B cell (primary cell): Measurements from ENCODE around the gene NEGR1.

Experiments
- EZH2 ChIP-seq: IDR thresholded peaks from 2 replicates; pipeline ENCODE4 v1.6.1; 2012; ENCODE audit warnings: borderline replicate concordance, low read depth, mild to moderate bottlenecking, moderate library complexity, low read length; ENCODE audit not compliant: insufficient read depth, poor library complexity, severe bottlenecking
- TF ChIP-seq, protein P1 (sequence below): fragments of 200-600 bp; IDR thresholded peaks from one replicate; pipeline ENCODE4 v1.8.0; 2022; ENCODE audit warnings: antibody characterized with exemption, mild to moderate bottlenecking

DNA sequence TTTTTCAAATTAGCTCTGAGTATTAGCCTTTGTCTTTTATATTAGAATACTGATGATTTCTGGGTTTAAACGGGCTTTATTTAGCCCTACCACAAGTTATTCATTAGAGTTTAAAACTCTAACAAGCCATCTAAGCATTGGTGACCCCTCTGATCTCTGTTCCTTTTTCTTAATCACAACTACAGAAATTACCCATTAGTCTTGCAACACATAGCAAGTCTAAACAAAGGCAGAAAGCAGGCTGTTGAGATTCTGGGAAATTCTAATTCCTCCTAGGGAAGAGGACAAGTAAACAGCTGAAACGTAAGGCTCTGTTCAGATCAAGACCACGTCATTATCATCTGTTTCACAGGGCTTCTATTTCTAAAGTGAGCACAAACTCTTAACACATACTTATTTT lies 710.3 kb downstream of the NEGR1 start:
- TF ChIP-seq, protein P1, sequence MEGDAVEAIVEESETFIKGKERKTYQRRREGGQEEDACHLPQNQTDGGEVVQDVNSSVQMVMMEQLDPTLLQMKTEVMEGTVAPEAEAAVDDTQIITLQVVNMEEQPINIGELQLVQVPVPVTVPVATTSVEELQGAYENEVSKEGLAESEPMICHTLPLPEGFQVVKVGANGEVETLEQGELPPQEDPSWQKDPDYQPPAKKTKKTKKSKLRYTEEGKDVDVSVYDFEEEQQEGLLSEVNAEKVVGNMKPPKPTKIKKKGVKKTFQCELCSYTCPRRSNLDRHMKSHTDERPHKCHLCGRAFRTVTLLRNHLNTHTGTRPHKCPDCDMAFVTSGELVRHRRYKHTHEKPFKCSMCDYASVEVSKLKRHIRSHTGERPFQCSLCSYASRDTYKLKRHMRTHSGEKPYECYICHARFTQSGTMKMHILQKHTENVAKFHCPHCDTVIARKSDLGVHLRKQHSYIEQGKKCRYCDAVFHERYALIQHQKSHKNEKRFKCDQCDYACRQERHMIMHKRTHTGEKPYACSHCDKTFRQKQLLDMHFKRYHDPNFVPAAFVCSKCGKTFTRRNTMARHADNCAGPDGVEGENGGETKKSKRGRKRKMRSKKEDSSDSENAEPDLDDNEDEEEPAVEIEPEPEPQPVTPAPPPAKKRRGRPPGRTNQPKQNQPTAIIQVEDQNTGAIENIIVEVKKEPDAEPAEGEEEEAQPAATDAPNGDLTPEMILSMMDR, result no peak
- no peak for TF ChIP-seq EZH2
